ENCODE measurements around the gene PDE4D. TPM values are rescaled to one million over a fixed set of nuclear protein-coding genes. Genes with fewer than 3 reads are reported as not detected.

Gene PDE4D
- total and polyA plus RNA-seq, 2 donors (not counting 1 experiment from before 2014, with no cell fraction given): 14.9 to 171 TPM

DNA sequence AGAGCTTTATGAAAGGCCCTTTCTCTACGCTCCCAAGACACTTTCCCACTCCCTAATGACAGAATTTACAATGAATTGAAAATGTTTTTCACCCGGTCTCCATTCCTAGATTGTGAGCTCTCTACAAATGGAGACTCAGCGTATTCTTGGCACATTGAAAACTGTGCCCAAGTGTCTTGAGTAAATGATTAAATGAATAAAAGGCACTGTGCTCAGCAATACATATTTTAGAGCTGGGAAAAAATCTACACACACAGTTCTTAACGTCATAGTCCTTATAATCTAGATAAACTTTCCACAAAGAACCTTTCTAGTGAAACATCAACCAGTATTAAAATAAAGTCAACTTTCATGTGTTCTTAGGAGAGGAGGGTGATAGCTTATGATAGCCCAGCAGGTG is 676.7 kb downstream of the PDE4D start:
- no peak for TF ChIP-seq EZH2 (IDR thresholded peaks at IDR 0.05; ENCODE audit: borderline replicate concordance, insufficient read depth, low read depth, low read length, poor library complexity, severe bottlenecking)
- TF ChIP-seq, protein P1, sequence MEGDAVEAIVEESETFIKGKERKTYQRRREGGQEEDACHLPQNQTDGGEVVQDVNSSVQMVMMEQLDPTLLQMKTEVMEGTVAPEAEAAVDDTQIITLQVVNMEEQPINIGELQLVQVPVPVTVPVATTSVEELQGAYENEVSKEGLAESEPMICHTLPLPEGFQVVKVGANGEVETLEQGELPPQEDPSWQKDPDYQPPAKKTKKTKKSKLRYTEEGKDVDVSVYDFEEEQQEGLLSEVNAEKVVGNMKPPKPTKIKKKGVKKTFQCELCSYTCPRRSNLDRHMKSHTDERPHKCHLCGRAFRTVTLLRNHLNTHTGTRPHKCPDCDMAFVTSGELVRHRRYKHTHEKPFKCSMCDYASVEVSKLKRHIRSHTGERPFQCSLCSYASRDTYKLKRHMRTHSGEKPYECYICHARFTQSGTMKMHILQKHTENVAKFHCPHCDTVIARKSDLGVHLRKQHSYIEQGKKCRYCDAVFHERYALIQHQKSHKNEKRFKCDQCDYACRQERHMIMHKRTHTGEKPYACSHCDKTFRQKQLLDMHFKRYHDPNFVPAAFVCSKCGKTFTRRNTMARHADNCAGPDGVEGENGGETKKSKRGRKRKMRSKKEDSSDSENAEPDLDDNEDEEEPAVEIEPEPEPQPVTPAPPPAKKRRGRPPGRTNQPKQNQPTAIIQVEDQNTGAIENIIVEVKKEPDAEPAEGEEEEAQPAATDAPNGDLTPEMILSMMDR (IDR thresholded peaks at IDR 0.05): no peak
- Histone ChIP-seq H3K9me3 (ENCODE audit: control extremely low read depth in 1 of 3, control insufficient read depth in 2 of 3, insufficient read depth in 1 of 3, low read length in 2 of 3) (no peaks in the 10 kb centered on the region), H3K4me2 (replicated peaks; ENCODE audit: low read depth, low read length, poor library complexity, severe bottlenecking) (no peak overlapping the region), H3K79me2 (ENCODE audit: control insufficient read depth, insufficient read depth, low read length) (no peaks in the 10 kb centered on the region), H3K36me3 (replicated peaks in 1 of 2; ENCODE audit: control extremely low read depth in 1 of 2, control insufficient read depth in 1 of 2, extremely low read depth in 1 of 2, insufficient read depth in 2 of 2, low read length in 1 of 2) (no peaks in the 10 kb centered on the region), H3K9ac (ENCODE audit: low read length) (no peak overlapping the region), H3K4me1 (ENCODE audit: control insufficient read depth in 2 of 2, insufficient read depth in 2 of 2, low read length in 2 of 2) (no peaks in the 10 kb centered on the region), H2AFZ (ENCODE audit: insufficient read depth, low read depth, low read length, poor library complexity, severe bottlenecking) (no peak overlapping the region), H4K20me1 (ENCODE audit: control insufficient read depth, insufficient read depth, low read length, poor library complexity, severe bottlenecking) (peaks cover 4% of the 10 kb centered on the region), H3K27ac (ENCODE audit: low read length in 2 of 2) (no peak overlapping the region), H3K4me3 (ENCODE audit: control extremely low read depth in 1 of 5, extremely low read depth in 1 of 5, insufficient read depth in 1 of 5, low read depth in 2 of 5, low read length in 4 of 5) (no peak overlapping the region), H3K27me3 (replicated peaks in 1 of 4; ENCODE audit: control extremely low read depth in 1 of 4, control insufficient read depth in 3 of 4, insufficient read depth in 4 of 4, low read length in 3 of 4) (no peaks in the 10 kb centered on the region)
- H3K4me1 Mint-ChIP-seq: peaks cover 5% of the 10 kb centered on the region
- POLR2A ChIA-PET: no interaction called here
- H3K9me3 Mint-ChIP-seq (ENCODE audit: insufficient read depth): no peaks in the 10 kb centered on the region
- H3K27me3 Mint-ChIP-seq: no peaks in the 10 kb centered on the region
- DNase-seq (no peak), ATAC-seq (ENCODE audit: low read depth) (no peak)
- 100% methylated on average over 1 of the region's 4 CpGs for WGBS (ENCODE audit: insufficient coverage)
- CTCF ChIA-PET: interaction anchor here (0.7 to 2.2 kb wide), 3 partner anchors 28 to 141 kb away, joined by 3 to 6 read pairs (median 5); no protein-coding TSS in a partner anchor
- no peak overlapping the region for H3K4me3 Mint-ChIP-seq
- no peak overlapping the region for H3K27ac Mint-ChIP-seq
- intact Hi-C loops (cut with micrococcal nuclease): no loop called here

DNA sequence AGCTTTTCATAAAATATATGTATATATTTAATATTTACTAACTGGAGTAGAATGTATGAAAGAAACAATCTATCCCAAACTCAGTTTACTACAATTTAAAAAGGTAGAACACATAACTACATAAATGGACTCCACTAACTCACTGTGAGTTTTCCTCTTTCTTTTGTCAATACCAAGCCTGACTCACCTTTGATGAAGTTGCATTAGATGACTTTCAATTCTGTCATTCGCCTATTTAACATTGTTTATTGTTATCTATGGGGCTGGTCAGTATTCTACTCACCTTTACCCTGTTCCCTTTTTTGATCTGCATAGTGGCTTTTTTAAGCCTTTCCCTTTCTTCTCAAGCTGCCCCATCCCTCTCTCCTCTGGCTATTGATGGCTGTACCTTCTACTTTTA is 680.9 kb downstream of the PDE4D start:
- Histone ChIP-seq H3K79me2 (ENCODE audit: control insufficient read depth, insufficient read depth, low read length) (no peaks in the 10 kb centered on the region), H3K4me3 (ENCODE audit: control extremely low read depth in 1 of 5, extremely low read depth in 1 of 5, insufficient read depth in 1 of 5, low read depth in 2 of 5, low read length in 4 of 5) (no peak overlapping the region), H3K9me3 (ENCODE audit: control extremely low read depth in 1 of 3, control insufficient read depth in 2 of 3, insufficient read depth in 1 of 3, low read length in 2 of 3) (no peaks in the 10 kb centered on the region), H4K20me1 (ENCODE audit: control insufficient read depth, insufficient read depth, low read length, poor library complexity, severe bottlenecking) (peaks cover 2% of the 10 kb centered on the region), H3K4me2 (replicated peaks; ENCODE audit: low read depth, low read length, poor library complexity, severe bottlenecking) (no peak overlapping the region), H3K9ac (ENCODE audit: low read length) (no peak overlapping the region), H3K27me3 (replicated peaks in 1 of 4; ENCODE audit: control extremely low read depth in 1 of 4, control insufficient read depth in 3 of 4, insufficient read depth in 4 of 4, low read length in 3 of 4) (no peaks in the 10 kb centered on the region), H3K4me1 (ENCODE audit: control insufficient read depth in 2 of 2, insufficient read depth in 2 of 2, low read length in 2 of 2) (no peaks in the 10 kb centered on the region), H3K27ac (ENCODE audit: low read length in 2 of 2) (no peak overlapping the region), H2AFZ (ENCODE audit: insufficient read depth, low read depth, low read length, poor library complexity, severe bottlenecking) (no peak overlapping the region), H3K36me3 (replicated peaks in 1 of 2; ENCODE audit: control extremely low read depth in 1 of 2, control insufficient read depth in 1 of 2, extremely low read depth in 1 of 2, insufficient read depth in 2 of 2, low read length in 1 of 2) (peaks cover 0 to 1% of the 10 kb centered on the region in 2 experiments)
- ChIA-PET POLR2A (no interaction called here), CTCF (interaction anchor here (1.2 to 1.6 kb wide), 2 partner anchors 24 to 168 kb away, joined by 4 to 5 read pairs; no protein-coding TSS in a partner anchor)
- TF ChIP-seq EZH2 (IDR thresholded peaks at IDR 0.05; ENCODE audit: borderline replicate concordance, insufficient read depth, low read depth, low read length, poor library complexity, severe bottlenecking): no peak
- TF ChIP-seq, protein P1 (IDR thresholded peaks at IDR 0.05): no peak
- no CpG with 5 or more reads among the region's 1 CpG for WGBS (ENCODE audit: insufficient coverage)
- Mint-ChIP-seq H3K9me3 (ENCODE audit: insufficient read depth) (no peaks in the 10 kb centered on the region), H3K4me1 (no peaks in the 10 kb centered on the region), H3K27me3 (no peaks in the 10 kb centered on the region), H3K4me3 (no peak overlapping the region), H3K27ac (no peak overlapping the region)
- DNase-seq (no peak), ATAC-seq (ENCODE audit: low read depth) (no peak)
- intact Hi-C loops (cut with micrococcal nuclease): no loop called here
